Brain microvascular endothelial cell (primary cell): ENCODE data around the gene INSYN2B.

Experiments
- DNase-seq: peaks from one replicate; pipeline ENCODE4 v3.0.0-alpha.2; 2020
- H3K27ac ChIP-seq: fragments of 250-450 bp; sonication (Bioruptor Pico); 2 replicates; pipeline ENCODE4 v1.5.1; 2020; ENCODE audit warnings: mild to moderate bottlenecking, moderate library complexity
- H3K27me3 ChIP-seq: fragments of 250-450 bp; sonication (Bioruptor Pico); replicated peaks from 2 replicates; pipeline ENCODE4 v1.5.1; 2020; ENCODE audit warnings: mild to moderate bottlenecking
- H3K36me3 ChIP-seq: fragments of 250-450 bp; sonication (Bioruptor Pico); replicated peaks from 2 replicates; pipeline ENCODE4 v1.5.1; 2020; ENCODE audit warnings: mild to moderate bottlenecking
- H3K4me3 ChIP-seq: 2 replicates; pipeline ENCODE4 v1.5.1; 2011; ENCODE audit warnings: low read depth, mild to moderate bottlenecking, control low read depth, low read length, moderate library complexity
- in situ Hi-C: cut with HindIII; loops from 2 replicates; pipeline ENCODE4 v1.10.0; 2017; ENCODE audit warnings: low sequenced_read_pairs, low pct_ligation_motif_present
- TF ChIP-seq, protein P1 (sequence below): IDR thresholded peaks from 2 replicates; pipeline ENCODE4 v1.5.1; 2011; ENCODE audit warnings: low read depth, mild to moderate bottlenecking, moderate library complexity, low read length, control low read depth, inconsistent platforms; ENCODE audit errors: missing control alignments

The INSYN2B gene

DNA sequence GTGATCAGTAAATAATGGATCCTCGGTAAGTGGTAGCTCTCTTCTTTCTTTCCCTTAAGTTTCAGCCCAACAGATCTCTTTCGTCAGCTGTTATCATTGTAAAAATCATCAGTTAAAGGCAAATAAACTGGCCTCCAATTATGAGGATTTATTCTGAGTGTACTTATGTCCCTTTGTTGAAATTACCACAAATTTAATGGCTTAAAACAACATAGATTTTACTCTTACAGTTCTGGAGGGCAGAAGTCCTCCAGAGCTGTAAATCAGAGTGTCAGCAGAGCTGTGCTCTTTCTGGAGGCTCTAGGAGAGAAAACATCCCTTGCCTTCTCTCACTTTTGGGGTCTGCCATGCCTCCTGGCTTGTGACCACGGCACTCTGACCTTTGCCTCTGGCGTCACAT, 104.6 kb downstream of the INSYN2B start:
- Histone ChIP-seq H3K36me3 (no peaks in the 10 kb centered on the region), H3K4me3 (no peak overlapping the region), H3K27ac (no peak overlapping the region), H3K27me3 (no peaks in the 10 kb centered on the region)
- TF ChIP-seq, protein P1, sequence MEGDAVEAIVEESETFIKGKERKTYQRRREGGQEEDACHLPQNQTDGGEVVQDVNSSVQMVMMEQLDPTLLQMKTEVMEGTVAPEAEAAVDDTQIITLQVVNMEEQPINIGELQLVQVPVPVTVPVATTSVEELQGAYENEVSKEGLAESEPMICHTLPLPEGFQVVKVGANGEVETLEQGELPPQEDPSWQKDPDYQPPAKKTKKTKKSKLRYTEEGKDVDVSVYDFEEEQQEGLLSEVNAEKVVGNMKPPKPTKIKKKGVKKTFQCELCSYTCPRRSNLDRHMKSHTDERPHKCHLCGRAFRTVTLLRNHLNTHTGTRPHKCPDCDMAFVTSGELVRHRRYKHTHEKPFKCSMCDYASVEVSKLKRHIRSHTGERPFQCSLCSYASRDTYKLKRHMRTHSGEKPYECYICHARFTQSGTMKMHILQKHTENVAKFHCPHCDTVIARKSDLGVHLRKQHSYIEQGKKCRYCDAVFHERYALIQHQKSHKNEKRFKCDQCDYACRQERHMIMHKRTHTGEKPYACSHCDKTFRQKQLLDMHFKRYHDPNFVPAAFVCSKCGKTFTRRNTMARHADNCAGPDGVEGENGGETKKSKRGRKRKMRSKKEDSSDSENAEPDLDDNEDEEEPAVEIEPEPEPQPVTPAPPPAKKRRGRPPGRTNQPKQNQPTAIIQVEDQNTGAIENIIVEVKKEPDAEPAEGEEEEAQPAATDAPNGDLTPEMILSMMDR, result no peak
- in situ Hi-C loops, result no loop called here
- no peak for DNase-seq

- H3K4me3 ChIP-seq, result no peak overlapping the region
- H3K27ac ChIP-seq, result no peak overlapping the region
- in situ Hi-C loops, result no loop called here
- H3K36me3 ChIP-seq, result no peaks in the 10 kb centered on the region
- no peak for DNase-seq
- TF ChIP-seq, protein P1, result no peak
- H3K27me3 ChIP-seq, result no peaks in the 10 kb centered on the region
Measured at GRCh38 chr5:169875091-169875728, 105.1 kb downstream of the INSYN2B start.

DNA sequence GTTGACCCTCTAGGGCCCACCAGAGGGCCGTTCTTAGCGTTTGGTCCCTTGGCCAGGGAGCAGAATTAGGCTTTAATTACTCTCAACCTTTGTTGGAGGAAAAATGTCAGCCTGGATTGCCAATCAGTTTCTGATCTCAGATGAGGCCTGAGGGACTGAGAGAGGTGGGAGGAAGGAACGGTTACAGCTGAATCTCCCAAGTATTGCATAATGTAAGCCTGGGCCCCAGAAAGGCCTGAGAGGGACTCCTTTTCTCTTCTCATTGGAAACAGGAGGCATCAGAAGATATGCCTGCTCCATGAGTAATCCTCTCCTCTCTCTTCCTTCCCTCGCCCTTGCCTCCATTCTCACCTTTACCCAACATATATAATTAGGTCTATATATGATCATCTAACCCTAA, 105.7 kb downstream of the INSYN2B start:
- TF ChIP-seq, protein P1, result no peak
- H3K36me3 ChIP-seq, result no peaks in the 10 kb centered on the region
- H3K27me3 ChIP-seq, result no peaks in the 10 kb centered on the region
- no peak for DNase-seq
- H3K4me3 ChIP-seq, result no peak overlapping the region
- no peak overlapping the region for H3K27ac ChIP-seq
- in situ Hi-C loops, result no loop called here

DNA sequence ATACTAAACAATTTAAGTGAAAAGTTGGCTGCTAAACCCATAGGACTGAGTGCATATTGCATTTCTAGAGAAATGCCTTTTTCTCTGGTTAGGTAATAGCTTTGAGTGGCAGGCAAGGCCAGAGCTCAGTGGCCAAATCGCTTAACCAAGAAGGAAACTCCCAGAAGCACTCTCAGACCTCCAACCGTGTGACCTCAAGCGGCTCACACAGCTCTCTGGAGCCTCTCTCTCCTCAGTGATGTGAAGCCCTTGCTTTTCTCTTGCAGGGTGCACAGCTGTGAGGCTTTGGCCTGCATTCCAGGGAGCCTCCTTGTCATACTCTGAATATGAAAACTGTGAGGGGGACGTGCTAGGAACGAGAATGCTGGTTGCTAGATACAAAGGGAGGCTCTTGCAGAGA, 106.7 kb downstream of the INSYN2B start:
- TF ChIP-seq, protein P1, result no peak
- Histone ChIP-seq H3K4me3 (no peak overlapping the region), H3K27me3 (no peaks in the 10 kb centered on the region), H3K27ac (no peak overlapping the region), H3K36me3 (no peaks in the 10 kb centered on the region)
- DNase-seq, result peak; percentile 73
- in situ Hi-C loops, result no loop called here

DNA sequence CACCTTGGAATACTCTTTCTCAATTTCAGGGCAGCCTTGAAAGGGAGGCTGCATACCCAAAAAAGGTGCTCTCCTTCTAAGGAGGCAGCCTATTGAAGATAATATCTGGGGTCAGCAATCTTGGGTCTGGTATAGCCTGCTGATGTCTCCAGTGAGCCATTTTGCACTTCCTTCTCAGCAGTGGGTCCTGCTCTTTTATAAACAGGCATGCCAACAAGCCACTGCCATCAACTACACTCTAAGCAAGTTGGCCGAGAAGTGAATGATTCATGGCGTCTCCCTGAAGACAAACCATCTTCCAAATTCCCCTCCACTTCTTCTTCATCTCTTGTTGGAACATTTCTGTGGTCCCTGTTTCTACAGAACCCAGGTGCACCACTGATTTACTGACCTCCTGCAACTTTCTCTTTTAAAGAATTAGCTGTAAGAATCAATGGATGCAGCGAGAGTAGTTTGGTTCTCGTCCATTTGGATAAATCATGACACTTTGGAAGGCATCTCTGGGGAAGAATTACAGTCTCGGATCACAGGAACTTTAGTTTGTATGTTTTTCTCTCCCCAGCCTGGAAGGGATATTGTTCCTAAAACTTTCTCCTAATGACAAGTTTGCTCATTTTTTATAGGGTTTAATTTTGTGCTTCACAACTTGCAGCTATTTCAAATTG, 108.3 kb downstream of the INSYN2B start:
- in situ Hi-C loops, result no loop called here
- Histone ChIP-seq H3K36me3 (no peaks in the 10 kb centered on the region), H3K4me3 (no peak overlapping the region), H3K27ac (no peak overlapping the region), H3K27me3 (no peaks in the 10 kb centered on the region)
- DNase-seq, result no peak
- TF ChIP-seq, protein P1, result no peak

- Histone ChIP-seq H3K4me3 (no peak overlapping the region), H3K27me3 (no peaks in the 10 kb centered on the region), H3K27ac (no peak overlapping the region), H3K36me3 (no peaks in the 10 kb centered on the region)
- TF ChIP-seq, protein P1, result no peak
- in situ Hi-C loops, result no loop called here
- no peak for DNase-seq
Measured at GRCh38 chr5:169870211-169870610, 110.1 kb downstream of the INSYN2B start.
